Ishikawa (cell line): ENCODE measurements around the gene NKAIN2.

Source experiments
- CEBPB ChIP-seq: IDR thresholded peaks from 2 replicates; pipeline ENCODE4 v1.6.1; 2012
- CREB1 ChIP-seq: IDR thresholded peaks from 2 replicates; pipeline ENCODE4 v1.6.1; 2012; ENCODE audit warnings: low read depth
- EGR1 ChIP-seq: IDR thresholded peaks from 2 replicates; pipeline ENCODE4 v1.6.1; 2012
- EP300 ChIP-seq: IDR thresholded peaks from 2 replicates; pipeline ENCODE4 v1.6.1; 2012; ENCODE audit warnings: borderline replicate concordance
- FOXM1 ChIP-seq: IDR thresholded peaks from 2 replicates; pipeline ENCODE4 v1.6.1; 2012; ENCODE audit warnings: low read depth, borderline replicate concordance
- MAX ChIP-seq: IDR thresholded peaks from 2 replicates; pipeline ENCODE4 v1.6.1; 2012
- NFIC ChIP-seq: IDR thresholded peaks from 2 replicates; pipeline ENCODE4 v1.6.1; 2012
- RAD21 ChIP-seq: IDR thresholded peaks from 2 replicates; pipeline ENCODE4 v1.6.1; 2012; ENCODE audit warnings: low read depth
- TAF1 ChIP-seq: IDR thresholded peaks from 2 replicates; pipeline ENCODE4 v1.6.1; 2012; ENCODE audit warnings: low read depth, mild to moderate bottlenecking
- TCF12 ChIP-seq: IDR thresholded peaks from 2 replicates; pipeline ENCODE4 v1.6.1; 2012; ENCODE audit warnings: low read depth
- TEAD4 ChIP-seq: IDR thresholded peaks from 2 replicates; pipeline ENCODE4 v1.6.1; 2012
- USF1 ChIP-seq: IDR thresholded peaks from 2 replicates; pipeline ENCODE4 v1.6.1; 2012
- YY1 ChIP-seq: IDR thresholded peaks from 2 replicates; pipeline ENCODE4 v1.6.1; 2012; ENCODE audit warnings: low read depth
- ZBTB7A ChIP-seq: IDR thresholded peaks from 2 replicates; pipeline ENCODE4 v1.6.1; 2012; ENCODE audit warnings: low read depth
- TF ChIP-seq, protein P1 (sequence below): IDR thresholded peaks from 2 replicates; pipeline ENCODE4 v1.6.1; 2012; ENCODE audit warnings: low read depth, mild to moderate bottlenecking

The NKAIN2 gene

DNA sequence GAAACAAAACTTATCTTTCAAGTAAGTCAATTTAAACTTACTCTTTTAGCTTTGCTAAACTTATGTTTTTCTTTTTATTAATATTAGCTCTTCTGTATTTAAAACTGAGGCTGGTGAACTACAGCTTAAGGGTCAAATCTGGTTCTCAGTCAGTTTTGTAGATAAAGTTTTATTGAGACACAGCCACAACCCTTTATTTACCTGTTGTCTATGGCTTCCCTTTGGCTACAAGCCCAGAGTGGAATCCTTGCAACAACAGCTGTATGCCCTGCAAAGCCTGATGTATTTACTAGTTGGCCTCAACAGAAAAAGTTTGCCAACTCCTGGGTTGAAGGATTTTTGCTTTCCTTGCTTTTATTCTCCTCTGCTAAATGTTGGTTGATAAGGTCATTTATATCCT lies 667.1 kb downstream of the NKAIN2 start:
- TF ChIP-seq, protein P1, sequence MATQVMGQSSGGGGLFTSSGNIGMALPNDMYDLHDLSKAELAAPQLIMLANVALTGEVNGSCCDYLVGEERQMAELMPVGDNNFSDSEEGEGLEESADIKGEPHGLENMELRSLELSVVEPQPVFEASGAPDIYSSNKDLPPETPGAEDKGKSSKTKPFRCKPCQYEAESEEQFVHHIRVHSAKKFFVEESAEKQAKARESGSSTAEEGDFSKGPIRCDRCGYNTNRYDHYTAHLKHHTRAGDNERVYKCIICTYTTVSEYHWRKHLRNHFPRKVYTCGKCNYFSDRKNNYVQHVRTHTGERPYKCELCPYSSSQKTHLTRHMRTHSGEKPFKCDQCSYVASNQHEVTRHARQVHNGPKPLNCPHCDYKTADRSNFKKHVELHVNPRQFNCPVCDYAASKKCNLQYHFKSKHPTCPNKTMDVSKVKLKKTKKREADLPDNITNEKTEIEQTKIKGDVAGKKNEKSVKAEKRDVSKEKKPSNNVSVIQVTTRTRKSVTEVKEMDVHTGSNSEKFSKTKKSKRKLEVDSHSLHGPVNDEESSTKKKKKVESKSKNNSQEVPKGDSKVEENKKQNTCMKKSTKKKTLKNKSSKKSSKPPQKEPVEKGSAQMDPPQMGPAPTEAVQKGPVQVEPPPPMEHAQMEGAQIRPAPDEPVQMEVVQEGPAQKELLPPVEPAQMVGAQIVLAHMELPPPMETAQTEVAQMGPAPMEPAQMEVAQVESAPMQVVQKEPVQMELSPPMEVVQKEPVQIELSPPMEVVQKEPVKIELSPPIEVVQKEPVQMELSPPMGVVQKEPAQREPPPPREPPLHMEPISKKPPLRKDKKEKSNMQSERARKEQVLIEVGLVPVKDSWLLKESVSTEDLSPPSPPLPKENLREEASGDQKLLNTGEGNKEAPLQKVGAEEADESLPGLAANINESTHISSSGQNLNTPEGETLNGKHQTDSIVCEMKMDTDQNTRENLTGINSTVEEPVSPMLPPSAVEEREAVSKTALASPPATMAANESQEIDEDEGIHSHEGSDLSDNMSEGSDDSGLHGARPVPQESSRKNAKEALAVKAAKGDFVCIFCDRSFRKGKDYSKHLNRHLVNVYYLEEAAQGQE: no peak
- TF ChIP-seq MAX: no peak
- no peak for TF ChIP-seq FOXM1
- TF ChIP-seq TCF12: no peak
- no peak for TF ChIP-seq TAF1
- no peak for TF ChIP-seq RAD21
- TF ChIP-seq YY1: no peak
- TF ChIP-seq ZBTB7A: no peak
- no peak for TF ChIP-seq CREB1

GRCh38 chr6:124475176-124475575 lies 671.5 kb downstream of the NKAIN2 start:
- no peak for TF ChIP-seq NFIC
- TF ChIP-seq CREB1: no peak
- TF ChIP-seq TCF12: no peak
- TF ChIP-seq USF1: no peak
- no peak for TF ChIP-seq TAF1
- no peak for TF ChIP-seq ZBTB7A
- TF ChIP-seq RAD21: no peak
- TF ChIP-seq, protein P1: no peak
- TF ChIP-seq CEBPB: no peak
- TF ChIP-seq TEAD4: no peak
- TF ChIP-seq EGR1: no peak
- TF ChIP-seq EP300: no peak
- TF ChIP-seq YY1: no peak

DNA sequence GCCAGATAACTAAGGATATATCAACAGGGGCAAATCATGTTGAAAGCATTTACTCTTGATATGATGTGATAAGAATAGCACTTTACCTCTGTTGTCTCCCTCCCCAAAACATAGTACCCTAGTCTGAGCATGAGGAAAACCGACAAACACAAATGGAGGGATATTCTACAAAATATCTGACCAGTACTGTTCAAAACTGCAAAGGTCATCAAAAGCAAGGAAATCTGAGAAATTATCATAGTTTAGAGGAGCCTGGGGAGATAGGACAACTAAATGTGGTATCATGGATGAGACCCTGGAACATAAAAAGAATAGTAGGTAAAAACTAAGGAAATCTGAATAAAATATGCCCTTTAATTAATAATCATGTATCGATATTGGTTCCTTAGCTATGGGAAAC lies 675.2 kb downstream of the NKAIN2 start:
- no peak for TF ChIP-seq CREB1

DNA sequence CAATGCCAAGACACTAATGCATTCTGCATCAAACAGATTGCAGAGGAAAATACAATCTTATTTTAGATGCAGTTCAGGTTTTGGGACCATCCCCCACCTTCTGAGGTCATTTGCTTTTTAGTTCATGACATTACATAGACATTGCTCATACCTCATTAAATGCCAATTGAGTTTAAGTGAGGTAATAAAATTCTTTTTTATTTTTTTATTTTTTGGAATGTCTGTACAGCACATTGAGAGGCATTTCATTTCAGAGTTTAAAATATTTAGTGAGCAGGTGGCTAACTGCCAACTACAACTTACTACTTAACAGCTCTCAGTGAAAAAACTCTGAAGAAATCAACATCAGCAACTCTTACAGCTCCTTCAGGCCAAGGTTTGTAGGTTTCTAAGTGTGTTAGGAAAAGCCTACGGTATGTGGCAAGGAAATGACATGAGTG lies 676.3 kb downstream of the NKAIN2 start:
- TF ChIP-seq EGR1: no peak
- no peak for TF ChIP-seq TEAD4
- no peak for TF ChIP-seq RAD21
- no peak for TF ChIP-seq NFIC
- no peak for TF ChIP-seq USF1
- no peak for TF ChIP-seq YY1
- TF ChIP-seq FOXM1: no peak

DNA sequence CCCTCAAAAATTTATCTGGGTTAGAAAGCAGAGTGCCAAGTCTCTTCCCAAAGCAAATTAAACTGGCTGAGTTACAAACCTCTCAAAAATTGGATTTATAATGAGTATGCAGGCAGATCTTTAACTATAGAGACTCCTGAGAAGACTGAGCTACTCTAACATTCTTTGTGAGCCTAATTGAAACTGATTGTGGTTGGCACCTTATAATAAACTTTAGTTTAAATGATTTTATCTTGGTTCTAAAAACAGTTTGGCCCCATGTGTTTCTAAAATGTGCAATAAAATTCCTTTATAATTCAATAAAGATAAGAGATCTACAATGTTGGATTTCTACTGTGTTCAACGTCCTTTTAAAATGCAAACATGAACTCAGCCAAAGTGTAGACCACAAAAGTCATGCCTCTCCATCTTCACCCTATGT lies 678.4 kb downstream of the NKAIN2 start:
- no peak for TF ChIP-seq CEBPB
- TF ChIP-seq EGR1: no peak
- no peak for TF ChIP-seq FOXM1
- TF ChIP-seq, protein P1: no peak
- no peak for TF ChIP-seq TCF12
- TF ChIP-seq YY1: no peak
- TF ChIP-seq EP300: no peak
- no peak for TF ChIP-seq MAX
- no peak for TF ChIP-seq USF1
- TF ChIP-seq CREB1: no peak
- TF ChIP-seq NFIC: no peak
